ENCODE measurements around the gene NHS.
"Not testable (repeated sequence)": the region's sequence is repeated elsewhere in the genome, so short reads cannot be mapped to it uniquely, and the experiment has no call there.

Gene NHS

GRCh38 chrX:17553961-17554482 is 179.0 kb downstream of the NHS start:
- DNase-seq, result no peak

DNA sequence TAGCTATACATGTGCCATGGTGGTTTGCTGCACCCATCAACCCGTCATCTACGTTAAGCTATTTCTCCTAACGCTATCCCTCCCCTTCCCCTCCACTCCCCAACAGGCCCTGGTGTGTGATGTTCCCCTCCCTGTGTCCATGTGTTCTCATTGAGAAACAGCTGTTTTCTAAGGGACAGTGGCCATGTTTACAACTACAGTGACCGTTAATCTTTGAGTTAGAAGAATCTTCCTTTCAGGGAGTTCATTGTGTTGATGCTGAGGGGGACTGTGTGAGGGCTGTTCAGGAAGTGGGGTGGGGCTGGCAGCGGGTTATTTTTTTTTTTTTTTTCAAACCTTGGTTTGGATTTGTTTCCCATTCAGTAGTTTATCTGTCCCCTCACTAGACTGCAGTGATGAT is 179.9 kb downstream of the NHS start:
- no peak for DNase-seq

- no peak for DNase-seq
Observed at GRCh38 chrX:17555846-17556245, 180.8 kb downstream of the NHS start.

DNA sequence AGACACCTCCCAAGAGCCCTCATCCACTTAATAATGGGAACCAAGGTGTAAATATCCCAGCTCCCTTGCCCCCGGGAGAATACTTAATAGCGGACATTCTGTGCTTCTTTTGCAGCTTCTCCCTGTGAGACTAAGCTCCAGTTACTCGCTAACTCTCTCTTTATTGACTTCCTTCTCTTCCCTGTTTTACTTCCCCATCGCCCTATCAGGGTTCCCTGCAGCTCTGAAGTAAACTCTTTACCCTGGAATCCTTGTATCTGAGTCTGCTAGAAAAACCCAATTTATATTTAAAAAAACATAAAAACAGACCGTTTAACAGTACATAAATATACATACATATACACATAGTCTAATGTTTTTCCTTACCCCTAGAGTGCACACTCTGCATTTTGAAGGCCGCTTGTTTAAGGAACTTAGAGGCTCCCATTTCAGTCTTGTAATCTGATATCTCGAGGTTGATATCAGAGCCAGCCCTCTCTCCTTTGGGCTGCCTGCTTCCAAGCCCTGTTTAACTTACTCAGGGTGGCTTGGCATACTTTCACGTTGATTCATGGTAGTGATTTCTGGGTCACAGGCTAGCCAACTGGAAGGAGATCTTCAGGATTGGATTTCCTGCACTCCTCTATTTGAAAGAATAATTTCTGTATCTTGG is 184.9 kb downstream of the NHS start:
- no peak for DNase-seq

DNA sequence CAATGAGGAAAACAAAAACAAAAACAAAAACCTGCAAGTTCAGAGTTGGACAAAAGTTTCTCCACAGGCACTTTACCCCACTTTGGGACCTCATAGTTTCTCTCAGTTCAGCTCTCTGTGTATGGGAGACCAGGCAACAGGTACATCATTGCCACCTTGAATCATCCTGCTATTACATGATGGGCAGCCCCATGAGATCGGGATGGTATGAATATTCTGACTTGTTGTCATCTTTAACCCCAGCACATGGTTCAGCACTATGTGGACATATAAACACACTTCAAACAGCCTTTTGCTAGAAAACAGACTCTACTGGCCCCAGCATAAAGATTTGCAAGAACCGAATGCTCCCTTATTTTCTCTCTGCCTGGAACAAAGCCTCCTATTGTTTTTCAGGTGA is 185.4 kb downstream of the NHS start:
- no peak for DNase-seq

GRCh38 chrX:17563076-17563475 is 188.1 kb downstream of the NHS start:
- DNase-seq, result no peak

- DNase-seq, result no peak
Observed at GRCh38 chrX:17563515-17563914, 188.5 kb downstream of the NHS start.

DNA sequence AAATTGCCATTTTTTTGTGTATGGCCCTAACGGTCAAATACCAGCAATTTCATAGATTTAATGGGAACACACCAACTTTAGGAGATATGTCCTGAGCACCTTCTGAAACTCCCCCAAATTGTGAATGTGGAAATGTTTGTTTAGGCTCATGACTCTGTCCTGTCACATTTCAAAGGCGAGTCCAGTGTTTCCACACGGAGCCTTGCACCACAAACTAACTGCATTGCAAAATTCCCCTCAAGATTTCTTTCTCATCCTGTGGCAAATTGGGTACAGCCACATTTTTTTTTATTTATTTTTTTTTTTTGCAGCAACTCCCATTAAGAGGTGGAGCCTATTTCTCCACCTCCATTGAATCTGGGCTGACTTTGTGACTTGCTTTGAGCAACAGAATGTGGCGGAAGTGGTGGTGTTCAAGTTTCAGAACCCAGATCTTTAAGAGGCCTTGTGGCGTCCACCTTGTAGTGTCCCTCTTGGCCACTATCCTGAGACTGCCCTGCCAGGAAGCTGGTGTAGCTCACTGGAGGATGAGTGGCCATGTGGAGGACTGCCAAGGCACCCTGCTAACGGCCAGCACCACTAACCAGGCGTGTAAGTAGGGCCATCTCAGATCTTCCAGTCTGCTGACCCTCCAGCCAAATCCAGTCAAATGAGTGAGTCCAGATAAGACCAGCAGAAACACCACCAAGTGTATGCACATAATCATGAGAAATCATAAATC is 189.8 kb downstream of the NHS start:
- DNase-seq, result peak; percentile 43 to 59

DNA sequence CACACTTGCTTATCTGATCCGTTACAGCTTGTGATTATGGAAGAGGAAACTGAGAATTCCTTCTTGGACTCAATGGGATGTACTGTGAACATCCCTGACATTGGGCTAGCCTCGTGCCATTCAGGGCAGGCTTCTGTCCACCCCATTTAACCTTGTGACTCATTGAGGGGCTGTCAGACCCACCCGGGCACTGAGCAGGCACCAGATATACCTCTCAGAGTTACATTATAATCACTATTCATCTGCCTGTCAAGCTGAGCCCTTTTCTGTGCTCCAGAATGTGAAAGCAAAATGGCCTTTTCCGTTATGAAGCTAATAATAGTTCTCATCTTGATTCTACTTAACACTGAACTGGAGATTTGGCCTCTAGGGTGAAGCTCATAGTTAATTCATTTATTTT is 191.7 kb downstream of the NHS start:
- DNase-seq, result no peak

- DNase-seq, result no peak
Observed at GRCh38 chrX:17567187-17567586, 192.2 kb downstream of the NHS start.

DNA sequence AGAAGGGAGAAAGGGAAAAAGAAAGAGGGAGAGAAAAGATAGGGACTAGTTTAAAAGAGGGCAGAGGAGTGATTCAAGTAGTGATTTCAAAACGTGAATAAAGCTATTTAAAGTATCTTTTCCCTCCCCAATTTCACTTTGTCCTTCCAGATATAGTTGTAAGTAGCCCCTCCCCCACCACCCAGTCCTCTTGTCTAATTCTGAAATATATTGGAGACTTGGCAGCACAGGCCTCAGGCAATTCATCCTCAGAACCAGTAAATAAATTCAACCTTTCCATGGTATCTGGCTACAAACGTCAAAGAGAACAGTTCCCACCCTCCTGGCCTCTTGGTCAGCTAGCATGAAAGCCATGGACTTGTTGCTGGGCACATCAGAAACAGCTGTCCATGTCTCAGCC is 192.8 kb downstream of the NHS start:
- DNase-seq, result no peak

GRCh38 chrX:17568804-17569203 is 193.8 kb downstream of the NHS start:
- DNase-seq, result not testable (repeated sequence)

- DNase-seq, result no peak
Observed at GRCh38 chrX:17579026-17579425, 204.0 kb downstream of the NHS start.

DNA sequence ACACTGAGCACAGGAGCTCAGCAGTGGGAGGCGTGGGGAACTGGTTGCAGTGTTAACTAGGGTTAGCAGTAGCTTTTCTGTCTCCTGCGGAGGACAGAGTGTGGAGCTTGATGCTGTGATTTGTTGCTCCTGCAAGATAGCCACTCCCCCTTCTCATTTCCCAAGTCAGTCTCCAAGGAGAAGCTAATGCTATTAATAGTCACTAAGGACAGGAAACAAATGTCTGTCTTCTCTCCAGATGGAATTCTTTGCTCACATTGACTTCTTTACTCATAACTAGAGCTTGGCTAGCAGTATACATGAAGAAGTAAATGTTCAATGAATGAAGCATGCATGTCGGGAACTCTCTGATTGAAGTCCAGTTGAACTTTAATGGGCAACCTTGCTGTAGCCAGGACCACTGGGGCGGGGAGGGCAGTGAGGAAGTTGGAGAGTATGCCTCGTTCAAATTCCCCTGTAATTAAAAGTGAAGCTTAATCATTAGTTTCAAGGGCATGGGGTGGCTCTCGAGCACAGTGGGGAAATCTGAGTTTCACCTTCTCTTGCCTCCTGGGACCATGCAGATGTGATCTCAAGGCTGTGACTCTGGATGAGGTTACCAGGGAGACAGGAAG is 205.6 kb downstream of the NHS start:
- no peak for DNase-seq

- DNase-seq, result no peak
Observed at GRCh38 chrX:17581641-17582040, 206.6 kb downstream of the NHS start.

DNA sequence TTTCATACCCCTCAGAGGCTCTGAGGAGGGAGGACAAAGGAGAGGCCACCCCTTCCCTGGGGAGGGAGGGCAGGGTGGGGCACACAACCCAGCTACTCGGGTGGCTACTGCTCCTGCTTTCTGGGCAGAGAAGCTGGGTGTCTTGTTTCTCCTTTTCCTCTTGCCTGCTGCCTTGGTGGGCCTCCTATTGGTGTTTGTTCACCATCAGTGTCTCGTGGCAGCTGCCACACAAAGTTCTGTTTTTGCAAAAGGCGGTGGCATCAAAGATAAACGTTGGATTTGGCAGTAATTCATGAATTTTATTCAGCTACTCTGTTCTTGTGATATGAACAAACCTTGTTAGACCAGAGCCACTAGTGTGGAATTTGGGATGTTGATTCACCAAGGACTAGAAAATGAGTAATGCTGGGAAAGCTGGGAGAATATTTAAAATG is 209.3 kb downstream of the NHS start:
- no peak for DNase-seq

DNA sequence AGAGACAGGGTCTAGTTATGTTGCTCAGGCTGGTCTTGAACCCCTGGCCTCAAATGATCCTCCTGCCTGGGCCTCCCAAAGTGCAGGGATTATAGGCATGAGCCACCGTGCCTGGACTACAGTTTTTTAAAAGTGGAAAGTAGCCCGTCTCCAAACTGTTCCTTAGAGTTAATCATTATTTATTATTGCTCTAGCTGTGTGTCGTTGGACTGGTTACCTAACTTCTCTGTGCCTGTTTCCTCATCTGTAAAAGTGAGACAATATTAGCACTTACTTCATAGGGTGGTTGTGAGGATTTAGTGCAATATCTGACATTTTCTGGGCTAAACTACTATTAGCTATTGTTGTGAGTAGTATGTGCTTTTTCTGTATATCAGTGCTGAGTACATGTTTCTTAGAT is 210.0 kb downstream of the NHS start:
- DNase-seq, result no peak

- no peak for DNase-seq
Observed at GRCh38 chrX:17587366-17587765, 212.4 kb downstream of the NHS start.

DNA sequence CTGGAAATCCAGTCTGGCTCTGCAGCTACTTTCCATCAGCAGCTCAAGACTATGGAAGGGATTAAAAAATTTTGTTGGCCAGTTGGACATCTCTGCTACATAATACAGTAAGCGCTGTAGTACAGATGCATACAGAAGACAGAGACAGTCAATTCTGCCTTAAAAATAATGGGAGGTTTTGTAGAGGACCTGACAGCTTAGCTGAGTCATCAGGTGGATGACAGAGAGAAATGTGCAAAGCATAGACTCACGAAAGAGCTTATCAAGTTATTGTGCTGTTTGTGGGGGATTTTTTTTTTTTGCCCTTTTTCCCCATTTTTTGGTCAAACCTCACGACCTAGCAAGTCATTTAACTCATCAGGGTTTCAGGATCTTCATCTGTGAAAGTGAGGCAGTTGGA is 213.3 kb downstream of the NHS start:
- DNase-seq, result no peak

DNA sequence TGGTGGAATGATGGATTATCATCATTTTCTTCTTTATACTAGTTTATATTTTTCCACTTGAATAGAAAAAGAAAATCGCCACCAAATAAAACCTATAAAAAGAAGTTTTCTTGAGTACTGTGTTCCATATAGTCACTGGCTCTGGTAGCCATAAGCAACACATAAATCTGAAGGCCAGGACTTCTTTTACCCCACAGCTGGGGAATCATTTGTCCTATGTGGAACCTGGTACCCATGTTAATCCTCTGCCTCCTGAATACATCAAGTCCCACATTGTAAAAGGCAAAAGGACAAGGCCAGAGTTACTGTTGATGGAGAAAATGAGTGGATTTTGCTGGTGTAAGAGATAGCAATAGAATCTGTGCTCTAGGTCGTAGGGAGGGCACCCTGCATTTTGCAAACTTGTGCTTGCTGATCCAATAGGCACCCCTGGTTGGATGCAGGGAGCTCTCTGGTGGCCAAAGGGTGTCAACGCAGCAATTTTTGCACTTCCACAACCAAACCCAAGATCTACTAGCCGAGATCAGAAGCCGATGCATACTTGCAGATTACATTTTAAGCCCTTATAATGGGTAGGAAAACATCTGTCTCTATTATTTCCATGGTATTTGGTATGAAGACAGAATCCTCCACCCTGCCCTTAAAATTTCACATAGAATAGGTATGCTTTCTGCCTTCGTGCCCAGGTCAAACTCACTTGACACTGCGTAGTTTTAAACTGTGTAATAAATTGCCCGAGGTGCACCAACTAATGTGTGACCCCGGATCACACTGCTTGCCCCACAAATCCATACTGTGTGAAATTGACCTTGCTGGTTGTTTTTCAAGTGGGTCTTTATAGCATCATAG is 216.1 kb downstream of the NHS start:
- DNase-seq, result peak; percentile 29 to 44

GRCh38 chrX:17591741-17592110 is 216.7 kb downstream of the NHS start:
- no peak for DNase-seq

DNA sequence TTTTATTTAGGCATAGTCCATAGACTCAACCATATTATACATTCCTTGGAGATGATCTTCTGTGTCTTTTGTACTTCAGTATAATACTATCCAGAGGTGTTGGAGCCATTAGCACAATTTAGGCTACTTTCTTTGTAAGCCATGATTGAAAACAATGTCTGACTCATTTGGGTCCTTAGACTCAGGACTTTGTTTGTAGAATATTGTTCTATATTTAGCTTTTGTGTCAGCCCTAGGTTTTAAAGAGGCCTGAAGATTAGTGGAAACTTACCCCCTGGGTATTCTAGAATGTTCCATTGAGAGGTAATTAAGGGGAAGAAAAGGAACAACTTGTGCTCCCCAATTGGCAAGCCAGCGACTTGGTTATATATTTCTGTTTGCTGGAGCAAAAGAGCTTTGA is 217.1 kb downstream of the NHS start:
- no peak for DNase-seq

GRCh38 chrX:17594693-17595092 is 219.7 kb downstream of the NHS start:
- no peak for DNase-seq
